Prostate gland (tissue), 2 donors: Measurements from ENCODE around the gene MAN2A2.

ENCODE experiments used
- CTCF ChIP-seq, 4 experiments: fragments of 200-600 bp in 2 of 4; fragments of 450-650 bp in 2 of 4; sonication (generic) in 2 of 4; IDR thresholded peaks; 1 replicate in 3 of 4; 2 replicates in 1 of 4; pipeline ENCODE4 v1.5.1; 2016 to 2019; ENCODE audit warnings: antibody characterized with exemption in 4 of 4, mild to moderate bottlenecking in 2 of 4, moderate library complexity in 2 of 4
- POLR2A ChIP-seq: fragments of 450-650 bp; IDR thresholded peaks from one replicate; pipeline ENCODE4 v1.6.1; 2016; ENCODE audit warnings: antibody characterized with exemption, mild to moderate bottlenecking

- TF ChIP-seq CTCF (IDR thresholded peaks at IDR 0.05) = no peak
- no peak for TF ChIP-seq POLR2A
These were observed 47.0 kb downstream of the MAN2A2 start for GRCh38 chr15:90949979-90950675.
